ENCODE data around the gene FST.
A peak's percentile ranks its signal among the peaks of the same experiment; 100 is the strongest.

Gene FST, protein sequence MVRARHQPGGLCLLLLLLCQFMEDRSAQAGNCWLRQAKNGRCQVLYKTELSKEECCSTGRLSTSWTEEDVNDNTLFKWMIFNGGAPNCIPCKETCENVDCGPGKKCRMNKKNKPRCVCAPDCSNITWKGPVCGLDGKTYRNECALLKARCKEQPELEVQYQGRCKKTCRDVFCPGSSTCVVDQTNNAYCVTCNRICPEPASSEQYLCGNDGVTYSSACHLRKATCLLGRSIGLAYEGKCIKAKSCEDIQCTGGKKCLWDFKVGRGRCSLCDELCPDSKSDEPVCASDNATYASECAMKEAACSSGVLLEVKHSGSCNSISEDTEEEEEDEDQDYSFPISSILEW

DNA sequence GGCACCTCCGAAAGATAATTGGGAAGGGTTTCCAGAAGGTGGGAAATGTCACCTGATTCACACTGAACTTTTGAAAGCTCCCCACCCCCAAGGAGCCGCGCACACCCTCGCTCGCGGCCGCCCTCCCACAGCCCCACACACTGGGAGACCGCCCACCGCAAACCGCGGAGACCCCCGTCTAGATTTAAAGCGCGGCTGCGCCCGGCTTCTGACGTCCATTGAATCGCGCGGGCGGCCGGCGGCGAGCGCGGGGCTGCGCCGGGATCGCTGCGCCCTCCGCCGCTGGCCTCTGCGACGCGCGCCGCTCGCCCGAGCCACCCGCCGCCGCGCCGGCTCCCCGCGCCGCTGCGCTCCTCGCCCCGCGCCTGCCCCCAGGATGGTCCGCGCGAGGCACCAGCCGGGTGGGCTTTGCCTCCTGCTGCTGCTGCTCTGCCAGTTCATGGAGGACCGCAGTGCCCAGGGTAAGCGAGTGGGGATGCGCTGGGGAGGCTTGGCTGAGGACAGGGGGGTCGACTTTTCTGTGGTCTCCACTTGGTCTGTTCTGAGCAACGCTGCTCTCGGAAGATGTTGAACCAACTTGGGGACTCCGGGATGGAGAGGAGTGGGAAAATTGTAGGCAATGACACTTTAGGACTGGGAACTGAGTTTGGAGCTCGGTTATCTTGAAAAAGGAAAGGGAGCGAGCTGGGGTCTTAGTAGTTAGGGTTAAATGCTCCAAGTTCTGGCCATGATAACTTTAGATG is at the start of gene FST:
TSS of gene FST (plus strand) at position 214 of the 743 bp plus-strand sequence. CDS start at position 377, 163 bp downstream.
- Histone ChIP-seq H2AFZ (ENCODE audit: low read depth) (peak within 1 kb of the TSS; percentile 97), H3K4me1 (ENCODE audit: low read depth, poor library complexity, severe bottlenecking) (peaks cover 19% of the 10 kb centered on the region), H3K27me3 (ENCODE audit: insufficient read depth, low read depth) (peaks cover 24% of the 10 kb centered on the region), H3K36me3 (ENCODE audit: insufficient read depth) (no peaks in the 10 kb centered on the region), H3K4me2 (peak within 1 kb of the TSS; percentile 99), H3K4me3 (IDR thresholded peaks at IDR 0.05; ENCODE audit: insufficient read depth, low read depth, low read length) (no peak within 1 kb of the TSS), H3K79me2 (ENCODE audit: insufficient read depth, low read depth) (no peaks in the 10 kb centered on the region), H3K9ac (no peak within 1 kb of the TSS), H4K20me1 (ENCODE audit: insufficient read depth) (no peaks in the 10 kb centered on the region), H3K27ac (no peak within 1 kb of the TSS)
- TF ChIP-seq, protein P1, sequence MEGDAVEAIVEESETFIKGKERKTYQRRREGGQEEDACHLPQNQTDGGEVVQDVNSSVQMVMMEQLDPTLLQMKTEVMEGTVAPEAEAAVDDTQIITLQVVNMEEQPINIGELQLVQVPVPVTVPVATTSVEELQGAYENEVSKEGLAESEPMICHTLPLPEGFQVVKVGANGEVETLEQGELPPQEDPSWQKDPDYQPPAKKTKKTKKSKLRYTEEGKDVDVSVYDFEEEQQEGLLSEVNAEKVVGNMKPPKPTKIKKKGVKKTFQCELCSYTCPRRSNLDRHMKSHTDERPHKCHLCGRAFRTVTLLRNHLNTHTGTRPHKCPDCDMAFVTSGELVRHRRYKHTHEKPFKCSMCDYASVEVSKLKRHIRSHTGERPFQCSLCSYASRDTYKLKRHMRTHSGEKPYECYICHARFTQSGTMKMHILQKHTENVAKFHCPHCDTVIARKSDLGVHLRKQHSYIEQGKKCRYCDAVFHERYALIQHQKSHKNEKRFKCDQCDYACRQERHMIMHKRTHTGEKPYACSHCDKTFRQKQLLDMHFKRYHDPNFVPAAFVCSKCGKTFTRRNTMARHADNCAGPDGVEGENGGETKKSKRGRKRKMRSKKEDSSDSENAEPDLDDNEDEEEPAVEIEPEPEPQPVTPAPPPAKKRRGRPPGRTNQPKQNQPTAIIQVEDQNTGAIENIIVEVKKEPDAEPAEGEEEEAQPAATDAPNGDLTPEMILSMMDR (conservative IDR thresholded peaks at IDR 0.05; ENCODE audit: low read depth, low read length) = no peak

DNA sequence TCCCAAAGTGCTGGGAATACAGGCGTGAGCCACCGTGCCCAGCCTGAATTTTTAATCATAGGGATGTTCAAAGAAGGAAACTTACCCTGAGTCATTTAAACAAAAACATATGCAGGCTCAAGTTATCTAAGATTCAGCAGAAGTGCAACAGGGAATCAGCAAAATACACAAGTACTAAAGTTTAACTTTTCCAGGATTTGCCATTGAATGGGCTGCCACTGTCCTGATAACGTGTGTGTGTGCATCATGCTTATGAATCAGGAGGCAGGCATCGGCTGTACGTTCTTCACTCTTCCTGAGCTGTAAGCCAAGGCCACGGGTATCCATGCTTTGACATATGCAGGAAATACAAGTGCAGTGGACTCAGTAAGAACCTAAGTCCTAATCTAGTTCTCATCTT is 48.8 kb upstream of the FST start:
- Histone ChIP-seq H3K9ac (no peak overlapping the region), H3K36me3 (ENCODE audit: insufficient read depth) (no peaks in the 10 kb centered on the region), H3K4me3 (IDR thresholded peaks at IDR 0.05; ENCODE audit: insufficient read depth, low read depth, low read length) (no peak overlapping the region), H3K27ac (no peak overlapping the region), H4K20me1 (ENCODE audit: insufficient read depth) (no peaks in the 10 kb centered on the region), H3K4me2 (no peak overlapping the region), H3K4me1 (ENCODE audit: low read depth, poor library complexity, severe bottlenecking) (peaks cover 11% of the 10 kb centered on the region), H3K79me2 (ENCODE audit: insufficient read depth, low read depth) (no peaks in the 10 kb centered on the region), H2AFZ (ENCODE audit: low read depth) (no peak overlapping the region), H3K27me3 (ENCODE audit: insufficient read depth, low read depth) (no peaks in the 10 kb centered on the region)
- TF ChIP-seq, protein P1 (conservative IDR thresholded peaks at IDR 0.05; ENCODE audit: low read depth, low read length) = no peak

DNA sequence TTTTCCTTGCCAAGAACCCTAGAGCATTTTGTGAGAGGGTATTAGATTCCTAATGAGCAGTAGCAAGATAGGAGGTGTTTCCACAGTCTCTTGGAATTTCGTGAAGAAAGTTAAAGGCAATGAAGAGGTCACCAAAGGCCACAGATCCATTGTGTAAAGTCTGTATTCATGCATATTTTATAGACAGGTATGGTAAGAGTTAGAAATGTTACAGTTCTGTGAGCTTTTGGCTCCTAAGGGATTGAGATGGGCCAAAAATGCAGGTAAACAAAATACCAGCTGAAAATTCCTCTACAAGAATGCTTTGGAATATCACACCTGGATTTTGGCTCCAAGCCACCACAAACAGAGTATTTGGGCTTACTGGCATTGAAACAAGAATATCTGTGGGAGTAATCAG is 47.4 kb upstream of the FST start:
- Histone ChIP-seq H3K4me2 (no peak overlapping the region), H2AFZ (ENCODE audit: low read depth) (no peak overlapping the region)

DNA sequence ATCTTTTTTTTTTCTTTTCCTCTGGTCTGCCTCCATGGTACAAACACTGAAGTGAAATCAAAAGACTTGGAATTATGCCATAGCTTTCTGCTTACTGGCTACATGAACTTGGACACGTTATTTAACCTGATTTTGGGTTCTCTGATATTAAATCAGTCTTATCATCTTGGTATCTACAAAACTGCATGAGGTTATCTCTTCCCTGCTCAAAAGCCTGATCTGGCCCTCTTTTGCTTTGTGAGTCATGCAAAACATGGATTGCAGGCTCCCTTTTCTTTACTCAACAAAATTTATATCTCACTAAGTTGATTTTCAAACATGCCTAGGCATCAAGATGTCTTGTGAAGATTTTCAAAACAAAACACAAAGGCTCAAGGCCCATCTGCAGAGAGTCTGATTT is 45.9 kb upstream of the FST start:
- Histone ChIP-seq H3K27ac (no peak overlapping the region), H2AFZ (ENCODE audit: low read depth) (no peak overlapping the region), H3K4me1 (ENCODE audit: low read depth, poor library complexity, severe bottlenecking) (no peaks in the 10 kb centered on the region), H3K4me3 (IDR thresholded peaks at IDR 0.05; ENCODE audit: insufficient read depth, low read depth, low read length) (no peak overlapping the region), H3K36me3 (ENCODE audit: insufficient read depth) (no peaks in the 10 kb centered on the region), H3K9ac (no peak overlapping the region), H4K20me1 (ENCODE audit: insufficient read depth) (no peaks in the 10 kb centered on the region), H3K79me2 (ENCODE audit: insufficient read depth, low read depth) (no peaks in the 10 kb centered on the region), H3K27me3 (ENCODE audit: insufficient read depth, low read depth) (no peaks in the 10 kb centered on the region), H3K4me2 (no peak overlapping the region)
- TF ChIP-seq, protein P1 (conservative IDR thresholded peaks at IDR 0.05; ENCODE audit: low read depth, low read length) = no peak

More for the DNA sequence above, 47.4 kb upstream of the FST start:
- H3K27ac ChIP-seq = no peak overlapping the region
- H4K20me1 ChIP-seq (ENCODE audit: insufficient read depth) = no peaks in the 10 kb centered on the region
- H3K4me3 ChIP-seq (IDR thresholded peaks at IDR 0.05; ENCODE audit: insufficient read depth, low read depth, low read length) = no peak overlapping the region
- H3K9ac ChIP-seq = no peak overlapping the region
- TF ChIP-seq, protein P1 (conservative IDR thresholded peaks at IDR 0.05; ENCODE audit: low read depth, low read length) = no peak
- no peaks in the 10 kb centered on the region for H3K36me3 ChIP-seq (ENCODE audit: insufficient read depth)
- no peaks in the 10 kb centered on the region for H3K27me3 ChIP-seq (ENCODE audit: insufficient read depth, low read depth)
- peaks cover 2% of the 10 kb centered on the region for H3K4me1 ChIP-seq (ENCODE audit: low read depth, poor library complexity, severe bottlenecking)
- no peaks in the 10 kb centered on the region for H3K79me2 ChIP-seq (ENCODE audit: insufficient read depth, low read depth)
